ENCODE data around the gene ENOX1. TPM values are rescaled to one million over a fixed set of nuclear protein-coding genes. Genes with fewer than 3 reads are reported as not detected.

ENOX1 gene
- polyA plus RNA-seq, 3 donors = 0.04 TPM; not detected in 2

- H3K4me1 ChIP-seq (ENCODE audit: control insufficient read depth in 1 of 2, insufficient read depth in 2 of 2, low read length in 2 of 2) = no peaks in the 10 kb centered on the region
- TF ChIP-seq, protein P1, sequence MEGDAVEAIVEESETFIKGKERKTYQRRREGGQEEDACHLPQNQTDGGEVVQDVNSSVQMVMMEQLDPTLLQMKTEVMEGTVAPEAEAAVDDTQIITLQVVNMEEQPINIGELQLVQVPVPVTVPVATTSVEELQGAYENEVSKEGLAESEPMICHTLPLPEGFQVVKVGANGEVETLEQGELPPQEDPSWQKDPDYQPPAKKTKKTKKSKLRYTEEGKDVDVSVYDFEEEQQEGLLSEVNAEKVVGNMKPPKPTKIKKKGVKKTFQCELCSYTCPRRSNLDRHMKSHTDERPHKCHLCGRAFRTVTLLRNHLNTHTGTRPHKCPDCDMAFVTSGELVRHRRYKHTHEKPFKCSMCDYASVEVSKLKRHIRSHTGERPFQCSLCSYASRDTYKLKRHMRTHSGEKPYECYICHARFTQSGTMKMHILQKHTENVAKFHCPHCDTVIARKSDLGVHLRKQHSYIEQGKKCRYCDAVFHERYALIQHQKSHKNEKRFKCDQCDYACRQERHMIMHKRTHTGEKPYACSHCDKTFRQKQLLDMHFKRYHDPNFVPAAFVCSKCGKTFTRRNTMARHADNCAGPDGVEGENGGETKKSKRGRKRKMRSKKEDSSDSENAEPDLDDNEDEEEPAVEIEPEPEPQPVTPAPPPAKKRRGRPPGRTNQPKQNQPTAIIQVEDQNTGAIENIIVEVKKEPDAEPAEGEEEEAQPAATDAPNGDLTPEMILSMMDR (IDR thresholded peaks at IDR 0.05) = no peak
- no peaks in the 10 kb centered on the region for H3K27me3 Mint-ChIP-seq (ENCODE audit: low read depth in 3 of 3)
- peaks cover 0 to 1% (median 0%) of the 10 kb centered on the region in 7 donors for H3K9me3 Mint-ChIP-seq
- no peaks in the 10 kb centered on the region for H3K9me3 ChIP-seq (replicated peaks in 1 of 2; ENCODE audit: control insufficient read depth in 1 of 2, insufficient read depth in 1 of 2, low read length in 2 of 2)
- 100% methylated on average over 2 of the region's 6 CpGs for WGBS (ENCODE audit: insufficient coverage)
- no peaks in the 10 kb centered on the region for H3K36me3 Mint-ChIP-seq
- H2AFZ ChIP-seq (ENCODE audit: insufficient read depth, low read depth, low read length, poor library complexity, severe bottlenecking) = no peak overlapping the region
- no peaks in the 10 kb centered on the region for H3K27me3 ChIP-seq (ENCODE audit: control insufficient read depth in 2 of 2, insufficient read depth in 2 of 2, low read length in 2 of 2)
- peaks cover 5% of the 10 kb centered on the region for H3K4me1 Mint-ChIP-seq
- H4K20me1 ChIP-seq (ENCODE audit: insufficient read depth, low read length) = no peaks in the 10 kb centered on the region
- H3K9ac ChIP-seq (ENCODE audit: insufficient read depth, low read length, poor library complexity, severe bottlenecking) = no peak overlapping the region
- intact Hi-C loops (cut with micrococcal nuclease) = no loop called here
- H3K4me3 Mint-ChIP-seq = no peak overlapping the region
- no peaks in the 10 kb centered on the region for H3K79me2 ChIP-seq (ENCODE audit: insufficient read depth, low read length)
- H3K36me3 ChIP-seq (replicated peaks in 1 of 2; ENCODE audit: control insufficient read depth in 1 of 2, insufficient read depth in 2 of 2, low read length in 2 of 2) = no peaks in the 10 kb centered on the region
- H3K4me3 ChIP-seq (replicated peaks in 1 of 3; ENCODE audit: low read depth in 2 of 3, low read length in 3 of 3) = no peak overlapping the region
- H3K27ac Mint-ChIP-seq = no peak overlapping the region
- no peak overlapping the region for H3K27ac ChIP-seq (ENCODE audit: low read depth in 1 of 2, low read length in 2 of 2)
- DNase-seq = no peak
- H3K4me2 ChIP-seq (replicated peaks; ENCODE audit: extremely low read depth, low read length, poor library complexity, severe bottlenecking) = no peak overlapping the region
Observed at GRCh38 chr13:43665388-43665787, 121.4 kb downstream of the ENOX1 start.

- H3K27me3 ChIP-seq (ENCODE audit: control insufficient read depth in 2 of 2, insufficient read depth in 2 of 2, low read length in 2 of 2) = no peaks in the 10 kb centered on the region
- Mint-ChIP-seq H3K4me3 (peak overlapping the region in 1 of 2 donors; percentile 9), H3K4me1 (peaks cover 5% of the 10 kb centered on the region), H3K27ac (no peak overlapping the region), H3K36me3 (no peaks in the 10 kb centered on the region), H3K27me3 (ENCODE audit: low read depth in 3 of 3) (no peaks in the 10 kb centered on the region), H3K9me3 (no peaks in the 10 kb centered on the region)
- DNase-seq = no peak
- intact Hi-C loops (cut with micrococcal nuclease) = no loop called here
- no peaks in the 10 kb centered on the region for H4K20me1 ChIP-seq (ENCODE audit: insufficient read depth, low read length)
- H3K4me1 ChIP-seq (ENCODE audit: control insufficient read depth in 1 of 2, insufficient read depth in 2 of 2, low read length in 2 of 2) = no peaks in the 10 kb centered on the region
- H3K9me3 ChIP-seq (replicated peaks in 1 of 2; ENCODE audit: control insufficient read depth in 1 of 2, insufficient read depth in 1 of 2, low read length in 2 of 2) = no peaks in the 10 kb centered on the region
- WGBS (ENCODE audit: insufficient coverage) = no CpG with 5 or more reads among the region's 1 CpG
- no peak overlapping the region for H3K4me3 ChIP-seq (replicated peaks in 1 of 3; ENCODE audit: low read depth in 2 of 3, low read length in 3 of 3)
- no peaks in the 10 kb centered on the region for H3K36me3 ChIP-seq (replicated peaks in 1 of 2; ENCODE audit: control insufficient read depth in 1 of 2, insufficient read depth in 2 of 2, low read length in 2 of 2)
- H3K27ac ChIP-seq (ENCODE audit: low read depth in 1 of 2, low read length in 2 of 2) = no peak overlapping the region
- H3K9ac ChIP-seq (ENCODE audit: insufficient read depth, low read length, poor library complexity, severe bottlenecking) = no peak overlapping the region
- TF ChIP-seq, protein P1 (IDR thresholded peaks at IDR 0.05) = no peak
- no peak overlapping the region for H3K4me2 ChIP-seq (replicated peaks; ENCODE audit: extremely low read depth, low read length, poor library complexity, severe bottlenecking)
- no peaks in the 10 kb centered on the region for H3K79me2 ChIP-seq (ENCODE audit: insufficient read depth, low read length)
- peak overlapping the region; percentile 54 for H2AFZ ChIP-seq (ENCODE audit: insufficient read depth, low read depth, low read length, poor library complexity, severe bottlenecking)
Observed at GRCh38 chr13:43664700-43665191, 122.0 kb downstream of the ENOX1 start.
